Measurements from ENCODE around the gene EGF.
"Not testable (repeated sequence)": the region's sequence is repeated elsewhere in the genome, so short reads cannot be mapped to it uniquely, and the experiment has no call there.

Gene EGF

DNA sequence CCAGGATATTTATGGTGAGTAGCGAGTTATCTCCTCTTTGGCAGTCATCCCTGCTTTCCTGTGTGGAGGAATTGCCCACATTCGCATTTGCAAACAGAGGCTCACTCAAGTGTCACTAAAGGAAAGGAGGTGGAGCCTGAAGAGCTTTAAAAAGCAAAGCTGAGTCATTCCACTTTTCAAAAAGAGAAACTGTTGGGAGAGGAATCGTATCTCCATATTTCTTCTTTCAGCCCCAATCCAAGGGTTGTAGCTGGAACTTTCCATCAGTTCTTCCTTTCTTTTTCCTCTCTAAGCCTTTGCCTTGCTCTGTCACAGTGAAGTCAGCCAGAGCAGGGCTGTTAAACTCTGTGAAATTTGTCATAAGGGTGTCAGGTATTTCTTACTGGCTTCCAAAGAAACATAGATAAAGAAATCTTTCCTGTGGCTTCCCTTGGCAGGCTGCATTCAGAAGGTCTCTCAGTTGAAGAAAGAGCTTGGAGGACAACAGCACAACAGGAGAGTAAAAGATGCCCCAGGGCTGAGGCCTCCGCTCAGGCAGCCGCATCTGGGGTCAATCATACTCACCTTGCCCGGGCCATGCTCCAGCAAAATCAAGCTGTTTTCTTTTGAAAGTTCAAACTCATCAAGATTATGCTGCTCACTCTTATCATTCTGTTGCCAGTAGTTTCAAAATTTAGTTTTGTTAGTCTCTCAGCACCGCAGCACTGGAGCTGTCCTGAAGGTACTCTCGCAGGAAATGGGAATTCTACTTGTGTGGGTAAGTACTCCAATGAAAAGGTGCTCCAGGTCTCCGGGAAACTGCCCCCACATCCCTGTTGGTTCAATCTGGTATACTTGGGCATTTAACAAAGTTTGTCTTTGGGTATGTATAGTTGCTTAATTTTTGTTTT lies at the start of gene EGF:
Gene EGF, plus strand, starts transcription at position 178 of the 890 bp plus-strand sequence. Its CDS starts 453 bp downstream, at position 631.
- H3K4me1 Mint-ChIP-seq: no peaks in the 10 kb centered on the region
- no peak within 1 kb of the TSS for H3K27ac Mint-ChIP-seq
- no peaks in the 10 kb centered on the region for H3K36me3 Mint-ChIP-seq
- no peak within 1 kb of the TSS for H3K4me3 Mint-ChIP-seq
- H3K9me3 Mint-ChIP-seq: no peaks in the 10 kb centered on the region
- H3K27me3 Mint-ChIP-seq: peaks cover 22% of the 10 kb centered on the region

DNA sequence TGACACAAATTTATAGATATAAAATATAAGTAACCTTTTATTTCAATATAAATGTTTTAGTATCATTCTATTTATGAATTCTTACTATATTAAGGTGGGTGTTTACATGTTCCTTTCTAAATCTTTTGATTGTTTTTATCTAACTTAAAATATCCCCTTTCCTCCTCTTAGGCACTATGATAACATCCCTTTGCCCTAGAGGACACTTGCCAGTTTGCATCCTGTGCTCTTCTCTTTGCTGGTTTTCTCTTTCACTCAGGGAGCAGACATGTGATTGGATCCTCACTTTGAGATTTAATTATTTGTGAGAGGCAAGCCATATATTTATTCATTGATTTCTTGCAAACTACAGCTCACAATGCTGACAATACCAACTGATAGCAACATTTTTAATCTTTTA lies 48.5 kb upstream of the EGF start:
- Mint-ChIP-seq H3K36me3 (peaks cover 9% of the 10 kb centered on the region), H3K27me3 (no peaks in the 10 kb centered on the region), H3K27ac (no peak overlapping the region), H3K4me3 (no peak overlapping the region), H3K4me1 (no peaks in the 10 kb centered on the region), H3K9me3 (no peaks in the 10 kb centered on the region)

DNA sequence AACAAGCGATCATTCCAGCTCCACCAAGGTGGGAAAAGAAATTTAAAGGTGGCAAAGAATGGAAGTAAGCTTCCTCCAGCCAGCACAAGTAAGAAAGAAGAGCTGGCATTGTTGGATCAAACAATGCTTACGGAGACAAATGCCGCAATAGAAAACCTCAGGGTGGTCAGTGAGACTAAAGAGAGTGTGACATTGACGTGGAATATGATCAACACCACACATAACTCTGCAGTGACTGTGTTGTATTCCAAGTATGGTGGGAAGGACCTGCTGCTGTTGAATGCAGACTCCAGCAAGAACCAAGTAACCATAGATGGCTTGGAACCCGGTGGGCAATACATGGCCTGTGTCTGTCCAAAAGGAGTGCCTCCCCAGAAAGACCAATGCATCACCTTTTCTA lies 42.6 kb upstream of the EGF start:
- H3K4me3 Mint-ChIP-seq: no peak overlapping the region
- peak overlapping the region; percentile 60 for H3K27ac Mint-ChIP-seq
- H3K9me3 Mint-ChIP-seq: no peaks in the 10 kb centered on the region
- H3K27me3 Mint-ChIP-seq: no peaks in the 10 kb centered on the region
- H3K36me3 Mint-ChIP-seq: peaks cover 2% of the 10 kb centered on the region
- no peaks in the 10 kb centered on the region for H3K4me1 Mint-ChIP-seq

DNA sequence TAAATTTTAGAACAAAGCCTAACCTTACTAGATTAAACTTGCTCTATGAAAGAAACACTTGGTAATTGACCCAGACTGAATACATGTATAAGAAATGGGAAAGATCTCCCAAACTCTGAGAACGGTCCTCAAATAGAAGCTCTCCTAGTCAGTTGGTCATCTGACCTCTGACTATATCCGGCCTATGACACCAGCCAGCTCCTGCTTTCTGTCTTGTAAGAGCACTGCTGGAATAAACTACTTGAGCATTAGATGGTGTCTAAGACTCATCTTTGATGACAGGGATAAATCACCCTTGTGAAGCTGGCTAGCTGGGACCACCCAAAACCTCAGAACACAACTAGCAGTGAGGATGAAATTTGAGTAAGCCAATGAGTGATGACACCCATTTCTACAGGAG lies 40.6 kb upstream of the EGF start:
- Mint-ChIP-seq H3K36me3 (peaks cover 2% of the 10 kb centered on the region), H3K9me3 (no peaks in the 10 kb centered on the region), H3K4me1 (no peaks in the 10 kb centered on the region), H3K27me3 (no peaks in the 10 kb centered on the region), H3K27ac (no peak overlapping the region), H3K4me3 (no peak overlapping the region)

DNA sequence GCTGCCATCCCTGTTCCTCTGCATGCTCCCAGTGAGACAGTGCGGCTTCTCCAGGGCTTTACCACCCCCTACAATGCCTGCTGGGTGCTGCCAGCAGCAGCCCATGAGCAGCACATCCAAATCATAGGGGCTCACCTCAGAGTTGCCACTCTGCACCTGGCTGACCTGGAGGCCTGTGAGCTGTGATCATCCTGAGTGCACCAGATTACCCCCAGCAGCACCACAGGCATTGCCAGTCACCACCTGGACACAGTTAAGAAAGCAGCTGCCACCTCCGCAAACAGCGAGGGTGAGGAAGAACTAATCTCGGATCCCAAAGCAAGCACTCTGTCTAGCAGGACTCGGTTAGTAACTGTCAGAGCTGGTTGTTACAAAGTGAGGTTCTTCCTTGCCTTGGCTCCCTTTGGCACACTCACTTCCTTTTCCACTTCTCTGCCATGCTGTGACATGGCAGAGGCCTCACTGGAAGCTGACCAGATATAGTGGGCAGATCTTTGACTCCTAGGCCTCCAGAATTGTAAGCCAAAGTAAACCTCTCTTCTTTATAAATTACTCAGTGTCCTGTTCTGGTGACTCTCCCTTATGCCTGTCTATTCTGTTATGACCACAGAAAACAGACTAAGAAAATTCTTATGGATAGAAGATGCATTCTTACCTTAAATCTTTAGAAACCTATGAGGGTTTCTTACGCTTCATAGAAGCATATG lies 39.6 kb upstream of the EGF start:
- Mint-ChIP-seq H3K4me3 (no peak overlapping the region), H3K9me3 (no peaks in the 10 kb centered on the region), H3K27ac (peak overlapping the region; percentile 41), H3K27me3 (peaks cover 1% of the 10 kb centered on the region), H3K4me1 (no peaks in the 10 kb centered on the region), H3K36me3 (peaks cover 2% of the 10 kb centered on the region)

DNA sequence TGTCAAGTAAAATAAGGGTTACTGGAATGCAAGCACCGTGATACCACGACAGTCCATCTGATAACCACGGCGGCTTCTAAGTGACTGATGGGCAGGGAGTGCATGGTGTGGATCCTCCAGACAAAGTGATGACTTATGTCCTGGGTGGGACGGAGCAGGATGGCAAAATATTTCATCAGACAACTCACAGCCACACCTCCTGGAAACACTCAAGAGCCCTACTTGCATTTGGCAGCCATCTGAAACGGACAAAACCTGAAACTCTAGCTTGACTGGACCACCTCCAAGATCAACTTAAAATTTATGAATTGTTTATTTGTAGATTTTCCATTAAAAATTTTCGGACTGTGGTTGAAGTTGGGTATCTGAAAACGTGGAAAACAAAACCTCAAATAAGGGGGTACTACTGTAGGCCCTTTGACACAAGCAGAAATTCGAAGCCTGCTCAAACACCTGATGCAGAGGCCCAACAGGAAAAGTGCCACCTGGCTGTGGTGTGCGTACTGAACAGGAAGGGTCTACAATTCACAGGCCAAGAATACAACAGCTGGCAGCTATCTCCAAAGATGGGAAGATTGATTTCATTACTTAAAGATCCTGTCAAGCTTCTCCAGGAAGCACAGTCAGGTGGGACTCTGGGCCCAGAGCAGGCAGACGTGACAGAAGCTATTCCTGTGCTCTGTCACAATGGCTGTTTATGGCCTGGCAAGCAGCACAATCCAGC lies 38.7 kb upstream of the EGF start:
- no peak overlapping the region for H3K27ac Mint-ChIP-seq
- H3K36me3 Mint-ChIP-seq: peaks cover 2% of the 10 kb centered on the region
- no peaks in the 10 kb centered on the region for H3K9me3 Mint-ChIP-seq
- peaks cover 1% of the 10 kb centered on the region for H3K27me3 Mint-ChIP-seq
- no peaks in the 10 kb centered on the region for H3K4me1 Mint-ChIP-seq
- H3K4me3 Mint-ChIP-seq: no peak overlapping the region

DNA sequence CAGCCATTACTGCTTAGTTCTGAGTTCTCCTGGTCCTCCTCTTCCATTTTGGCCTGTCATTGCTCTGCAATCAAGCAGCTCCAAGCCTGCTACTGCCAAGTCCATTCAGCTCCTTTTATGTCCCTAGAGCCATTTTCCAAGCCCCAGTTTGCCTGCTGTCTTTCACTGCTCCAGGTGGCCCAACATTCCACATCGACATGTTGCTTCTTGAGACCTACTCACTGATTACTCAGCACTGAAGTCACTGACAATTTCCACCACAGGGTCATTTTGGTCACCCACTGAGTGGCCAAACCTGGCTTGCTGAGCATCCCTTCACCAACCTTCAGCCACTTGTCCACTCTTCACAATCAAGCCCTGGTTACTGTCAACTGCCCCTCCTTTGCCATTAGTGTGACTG lies 37.6 kb upstream of the EGF start:
- no peak overlapping the region for H3K4me3 Mint-ChIP-seq
- H3K27me3 Mint-ChIP-seq: peaks cover 1% of the 10 kb centered on the region
- H3K4me1 Mint-ChIP-seq: no peaks in the 10 kb centered on the region
- no peak overlapping the region for H3K27ac Mint-ChIP-seq
- H3K9me3 Mint-ChIP-seq: no peaks in the 10 kb centered on the region
- no peaks in the 10 kb centered on the region for H3K36me3 Mint-ChIP-seq

DNA sequence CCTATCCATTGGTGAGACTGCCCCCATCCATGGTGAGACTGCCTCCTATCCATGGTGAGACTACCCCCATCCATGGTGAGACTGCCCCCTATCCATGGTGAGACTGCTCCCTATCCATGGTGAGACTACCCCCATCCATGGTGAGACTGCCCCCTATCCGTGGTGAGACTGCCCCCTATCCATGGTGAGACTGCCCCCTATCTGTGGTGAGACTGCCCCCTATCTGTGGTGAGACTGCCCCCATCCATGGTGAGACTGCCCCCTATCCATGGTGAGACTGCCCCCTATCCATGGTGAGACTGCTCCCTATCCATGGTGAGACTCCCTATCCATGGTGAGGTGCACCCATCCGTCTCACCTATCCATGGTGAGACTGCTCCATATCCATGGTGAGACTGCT lies 37.1 kb upstream of the EGF start:
- not testable (repeated sequence) for H3K27ac Mint-ChIP-seq, H3K4me1 Mint-ChIP-seq, H3K4me3 Mint-ChIP-seq, H3K36me3 Mint-ChIP-seq, H3K9me3 Mint-ChIP-seq, H3K27me3 Mint-ChIP-seq

DNA sequence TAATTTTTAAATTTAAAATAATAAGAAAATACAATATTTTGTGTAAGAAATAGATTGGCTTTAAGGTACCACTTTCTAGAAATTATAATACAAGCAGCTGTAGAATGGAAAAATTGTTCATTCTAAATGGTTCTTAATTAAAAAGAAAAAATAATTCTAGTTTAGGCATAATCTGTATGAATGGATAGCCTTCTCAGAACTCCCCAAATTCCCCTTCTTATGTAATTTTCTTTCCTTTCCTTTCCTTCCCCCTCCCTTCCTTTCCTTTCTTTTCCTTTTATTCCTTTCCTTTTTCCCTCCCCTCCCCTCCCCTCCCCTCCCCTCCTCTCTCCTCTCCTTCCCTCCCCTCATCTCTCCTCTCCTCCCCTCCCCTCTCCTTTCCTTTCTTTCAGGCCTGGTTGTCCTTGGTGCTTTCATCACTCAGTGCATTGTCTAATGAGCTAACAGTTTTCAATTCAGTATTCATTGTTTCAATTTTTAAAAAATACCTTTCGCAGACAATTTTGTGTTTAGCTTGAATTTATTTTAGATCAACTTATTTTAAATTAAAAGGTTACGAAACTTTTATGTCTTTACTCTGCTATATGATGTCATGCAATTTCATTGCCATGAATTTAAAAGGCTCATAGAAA lies 35.9 kb upstream of the EGF start:
- H3K27ac Mint-ChIP-seq: no peak overlapping the region
- no peak overlapping the region for H3K4me3 Mint-ChIP-seq
- no peaks in the 10 kb centered on the region for H3K36me3 Mint-ChIP-seq
- peaks cover 1% of the 10 kb centered on the region for H3K27me3 Mint-ChIP-seq
- no peaks in the 10 kb centered on the region for H3K4me1 Mint-ChIP-seq
- H3K9me3 Mint-ChIP-seq: no peaks in the 10 kb centered on the region

DNA sequence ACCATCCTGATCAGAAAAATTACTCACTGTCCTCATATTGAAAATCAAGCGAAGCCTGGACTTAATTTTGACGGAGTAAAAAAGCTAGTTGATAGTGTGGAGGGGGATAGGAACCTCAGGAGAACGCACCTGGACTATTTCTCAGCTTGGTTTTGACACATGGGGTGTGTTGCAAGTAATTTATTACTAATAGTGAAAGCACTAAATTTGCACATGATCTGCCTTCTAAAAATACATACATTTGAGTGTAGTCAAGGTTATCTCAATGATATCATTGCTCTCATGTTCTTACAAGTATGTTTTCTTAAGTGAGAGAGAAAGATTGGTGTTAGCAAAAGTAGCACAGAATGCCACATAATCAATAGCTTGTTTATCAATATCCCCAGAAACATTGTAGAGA lies 35.3 kb upstream of the EGF start:
- Mint-ChIP-seq H3K36me3 (no peaks in the 10 kb centered on the region), H3K27ac (no peak overlapping the region), H3K4me3 (no peak overlapping the region), H3K9me3 (no peaks in the 10 kb centered on the region), H3K4me1 (no peaks in the 10 kb centered on the region), H3K27me3 (peaks cover 4% of the 10 kb centered on the region)

DNA sequence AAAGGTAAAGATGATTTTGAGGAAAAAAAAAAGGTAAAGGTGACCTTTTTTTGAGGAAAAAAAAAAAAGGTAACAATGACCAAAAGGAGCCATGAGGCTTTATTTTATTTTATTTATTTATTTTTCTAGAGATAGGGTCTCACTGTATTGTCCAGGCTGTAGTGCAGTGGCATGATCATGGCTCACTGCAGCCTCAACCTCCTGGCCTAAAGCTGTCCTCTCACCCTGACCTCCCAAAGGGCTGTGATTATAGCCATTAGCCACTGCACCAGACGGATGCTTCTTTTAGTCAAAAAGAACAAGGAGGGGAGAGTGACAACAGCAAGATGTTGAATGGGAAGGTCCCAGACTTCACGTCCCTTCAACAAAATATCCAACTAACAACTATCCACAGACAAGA lies 34.3 kb upstream of the EGF start:
- Mint-ChIP-seq H3K4me3 (no peak overlapping the region), H3K9me3 (no peaks in the 10 kb centered on the region), H3K27ac (no peak overlapping the region), H3K27me3 (peaks cover 4% of the 10 kb centered on the region), H3K36me3 (no peaks in the 10 kb centered on the region), H3K4me1 (no peaks in the 10 kb centered on the region)

DNA sequence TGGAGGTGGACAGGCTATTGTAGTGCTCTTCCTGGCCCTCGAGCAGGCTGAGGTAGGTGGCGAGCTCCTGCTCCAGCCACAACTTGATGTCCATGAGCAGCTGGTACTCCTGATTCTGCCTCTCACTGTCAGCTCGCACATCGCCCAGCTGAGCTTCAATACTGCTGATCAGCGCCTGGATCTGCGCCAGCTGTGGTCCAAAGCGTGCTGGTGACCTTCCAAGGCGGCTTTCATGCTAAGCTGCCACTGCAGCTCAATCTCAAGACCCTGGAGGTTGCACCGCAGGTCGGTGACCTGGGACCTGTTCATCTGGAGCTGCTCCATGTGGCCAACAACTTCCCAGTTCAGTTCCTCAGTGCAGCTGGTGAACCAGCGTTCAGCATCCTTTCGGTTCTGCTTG lies 33.6 kb upstream of the EGF start:
- no peaks in the 10 kb centered on the region for H3K4me1 Mint-ChIP-seq
- no peaks in the 10 kb centered on the region for H3K36me3 Mint-ChIP-seq
- peaks cover 4% of the 10 kb centered on the region for H3K27me3 Mint-ChIP-seq
- no peak overlapping the region for H3K4me3 Mint-ChIP-seq
- no peak overlapping the region for H3K27ac Mint-ChIP-seq
- H3K9me3 Mint-ChIP-seq: no peaks in the 10 kb centered on the region

DNA sequence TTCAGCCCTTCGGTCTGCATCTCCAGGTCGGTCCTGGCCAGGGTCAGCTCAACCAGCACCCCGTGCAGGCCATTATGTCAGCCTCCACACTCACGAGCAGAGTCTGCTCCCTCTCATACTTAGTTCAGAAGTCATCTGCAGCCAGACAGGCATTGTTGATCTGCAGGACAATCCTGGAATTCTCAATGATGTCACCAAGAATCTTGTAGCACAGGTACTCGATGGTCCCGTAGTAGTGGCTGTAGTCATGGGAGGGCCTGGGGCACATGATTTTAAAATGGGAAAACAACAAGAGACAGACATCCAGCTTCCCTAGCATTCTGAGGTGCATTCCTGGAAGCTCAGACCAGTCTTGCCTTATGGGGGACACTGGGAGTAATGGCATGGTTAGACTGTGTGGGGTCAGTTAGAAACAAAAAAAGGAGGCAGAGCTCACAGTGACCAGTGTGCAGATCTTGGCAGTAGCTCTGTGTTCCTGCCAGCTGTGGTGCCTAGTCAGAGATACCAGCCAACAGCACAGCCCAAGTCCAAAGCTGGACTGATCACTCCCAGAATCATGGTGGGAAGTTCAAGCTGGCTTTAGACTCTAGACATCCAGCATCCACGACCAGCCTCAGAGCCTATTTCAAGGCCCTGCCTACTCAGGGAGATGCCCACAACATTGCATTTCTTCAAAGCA lies 32.9 kb upstream of the EGF start:
- Mint-ChIP-seq H3K4me3 (no peak overlapping the region), H3K27ac (no peak overlapping the region), H3K9me3 (no peaks in the 10 kb centered on the region), H3K27me3 (peaks cover 4% of the 10 kb centered on the region), H3K4me1 (no peaks in the 10 kb centered on the region), H3K36me3 (no peaks in the 10 kb centered on the region)

DNA sequence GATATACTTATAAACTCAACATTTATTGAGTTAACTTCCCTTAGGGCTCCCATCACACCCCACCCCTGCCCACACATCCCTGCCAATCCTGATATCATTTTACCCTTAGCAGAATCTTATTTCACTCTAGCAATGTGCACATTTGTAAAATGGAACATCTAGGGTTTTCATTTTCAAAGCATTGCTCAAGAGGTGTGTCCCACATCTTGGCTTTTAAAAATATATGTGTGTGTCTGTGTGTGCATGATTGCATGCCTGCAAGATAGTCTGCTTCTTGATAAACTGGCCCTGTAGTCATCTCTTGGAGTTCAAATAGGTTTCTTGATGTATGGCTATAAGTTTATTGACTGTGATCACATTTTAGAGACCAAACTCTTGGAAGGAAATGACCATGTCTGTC lies 26.4 kb upstream of the EGF start:
- Mint-ChIP-seq H3K27ac (no peak overlapping the region), H3K27me3 (peaks cover 2% of the 10 kb centered on the region), H3K4me3 (no peak overlapping the region), H3K9me3 (no peaks in the 10 kb centered on the region), H3K36me3 (no peaks in the 10 kb centered on the region), H3K4me1 (no peaks in the 10 kb centered on the region)

DNA sequence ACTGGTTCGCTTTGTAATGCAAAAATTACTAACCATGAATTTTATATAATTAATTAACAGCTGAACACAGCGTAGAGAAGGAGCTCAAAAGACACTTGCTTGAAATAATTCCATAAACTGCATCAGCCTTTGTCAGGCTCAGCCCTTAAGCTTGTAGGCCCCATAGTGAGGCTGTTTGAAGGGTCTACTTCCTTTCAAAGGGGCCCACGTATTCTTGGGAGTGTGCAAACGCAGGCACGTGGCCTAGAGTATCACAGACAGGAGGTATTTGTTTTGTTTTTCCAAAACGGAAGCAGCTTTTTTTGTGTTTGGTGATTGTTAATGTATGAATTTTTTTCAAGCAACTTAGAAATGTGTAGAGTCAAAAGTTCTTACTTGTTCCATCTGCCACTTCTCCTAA lies 25.6 kb upstream of the EGF start:
- H3K9me3 Mint-ChIP-seq: no peaks in the 10 kb centered on the region
- H3K36me3 Mint-ChIP-seq: no peaks in the 10 kb centered on the region
- H3K4me3 Mint-ChIP-seq: no peak overlapping the region
- H3K4me1 Mint-ChIP-seq: no peaks in the 10 kb centered on the region
- no peak overlapping the region for H3K27ac Mint-ChIP-seq
- H3K27me3 Mint-ChIP-seq: peaks cover under 1% of the 10 kb centered on the region
